Calu3 (cell line): ENCODE results near the gene PDC. TPM values are rescaled to one million over a fixed set of nuclear protein-coding genes. Genes with fewer than 3 reads are reported as not detected.

Source experiments
- BruUV-seq: library from RNA; stranded (reverse); fragments of 400-500 nt; replicated peaks from 2 replicates; lab custom pipeline; 2021; lab: Mats Ljungman, UMichigan
- CTCF ChIA-PET: fragments of 300-600 bp; sonication (Branson Sonifier 250); formaldehyde crosslinking; loops from one replicate; lab custom pipeline; 2022; ENCODE audit warnings: antibody characterized with exemption; lab: Charles Lee
- DNase-seq: peaks from one replicate; pipeline ENCODE4 v3.0.0; 2022
- H3K27ac Mint-ChIP-seq: one replicate; pipeline ENCODE4 v1.8.0; 2022; ENCODE audit warnings: mixed read lengths; ENCODE audit not compliant: unreplicated experiment
- H3K27me3 Mint-ChIP-seq: one replicate; pipeline ENCODE4 v1.8.0; 2022; ENCODE audit warnings: mixed read lengths; ENCODE audit not compliant: unreplicated experiment
- H3K36me3 Mint-ChIP-seq: one replicate; pipeline ENCODE4 v1.8.0; 2022; ENCODE audit warnings: mild to moderate bottlenecking, moderate library complexity, mixed read lengths; ENCODE audit not compliant: insufficient read depth, unreplicated experiment
- H3K4me1 Mint-ChIP-seq: one replicate; pipeline ENCODE4 v1.8.0; 2022; ENCODE audit warnings: mild to moderate bottlenecking, low read depth, mixed read lengths; ENCODE audit not compliant: unreplicated experiment
- H3K4me3 Mint-ChIP-seq: one replicate; pipeline ENCODE4 v1.8.0; 2022; ENCODE audit warnings: mild to moderate bottlenecking, low read depth, moderate library complexity, mixed read lengths; ENCODE audit not compliant: unreplicated experiment
- H3K9me3 Mint-ChIP-seq: one replicate; pipeline ENCODE4 v1.8.0; 2022; ENCODE audit warnings: low read depth, mixed read lengths; ENCODE audit not compliant: unreplicated experiment
- intact Hi-C: fragments of 100-400 bp; cut with micrococcal nuclease; formaldehyde crosslinking; loops from one replicate; pipeline ENCODE4 v1.10.0; 2022; ENCODE audit not compliant: unreplicated experiment
- total RNA-seq: library from RNA; stranded (reverse); gene quantifications from 2 replicates; pipeline ENCODE4 v1.2.3, GENCODE V29; 2022
- TF ChIP-seq, protein P1 (sequence below): fragments of 200-600 bp; IDR thresholded peaks from one replicate; pipeline ENCODE4 v1.8.0; 2022; ENCODE audit warnings: antibody characterized with exemption; ENCODE audit not compliant: unreplicated experiment

The PDC gene
- total RNA-seq, 1 experiment from 2014 or later: not detected

DNA sequence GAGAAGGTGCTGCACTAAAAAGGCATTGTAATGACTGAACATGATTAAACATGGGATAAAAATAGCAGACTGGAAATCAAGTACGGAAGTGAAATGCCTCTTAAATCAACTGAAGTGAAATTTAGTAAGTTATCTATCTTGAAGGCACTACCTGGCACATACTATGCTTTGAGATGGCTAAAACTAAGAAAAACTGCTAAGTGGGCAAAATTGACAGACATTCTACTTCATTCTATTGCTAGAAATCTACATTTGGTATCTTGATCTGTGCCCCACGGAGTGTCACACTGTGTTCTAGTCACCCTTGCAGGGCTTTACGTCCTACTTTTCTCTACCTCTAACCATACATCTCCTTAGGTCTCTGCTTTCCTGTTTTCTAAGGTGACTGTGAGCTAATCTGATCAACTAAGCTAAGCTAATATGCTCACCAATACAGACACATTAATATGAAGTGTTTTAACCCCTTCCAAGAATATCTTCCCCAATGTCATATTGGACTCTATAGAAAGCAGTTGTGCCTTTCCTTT lies 4.1 kb downstream of the PDC start:
- no TSS peak for BruUV-seq

DNA sequence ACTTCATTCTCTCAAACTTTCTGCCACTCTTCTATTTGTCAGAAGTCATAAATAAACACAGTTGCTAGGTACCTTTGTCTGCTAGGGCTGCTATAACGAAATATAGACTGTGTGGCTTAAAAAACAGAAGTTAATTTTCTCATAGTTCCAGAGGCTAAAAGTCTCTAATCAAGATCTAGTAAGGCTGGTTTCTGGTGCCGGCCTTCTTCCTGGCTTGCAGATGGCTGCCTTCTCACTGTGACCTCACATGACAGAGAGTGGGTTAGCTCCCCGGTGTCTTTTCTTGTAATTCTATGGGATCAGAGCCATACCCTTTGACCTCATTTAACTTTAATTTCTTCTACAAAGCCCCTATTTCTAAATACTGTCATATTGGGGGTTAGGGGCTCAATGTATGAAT lies 5.9 kb downstream of the PDC start:
- CTCF ChIA-PET: no interaction called here
- Mint-ChIP-seq H3K27me3 (no peaks in the 10 kb centered on the region), H3K36me3 (no peaks in the 10 kb centered on the region), H3K4me3 (no peak overlapping the region), H3K9me3 (no peaks in the 10 kb centered on the region), H3K27ac (no peak overlapping the region), H3K4me1 (no peaks in the 10 kb centered on the region)
- no peak for DNase-seq
- no TSS peak for BruUV-seq
- TF ChIP-seq, protein P1, sequence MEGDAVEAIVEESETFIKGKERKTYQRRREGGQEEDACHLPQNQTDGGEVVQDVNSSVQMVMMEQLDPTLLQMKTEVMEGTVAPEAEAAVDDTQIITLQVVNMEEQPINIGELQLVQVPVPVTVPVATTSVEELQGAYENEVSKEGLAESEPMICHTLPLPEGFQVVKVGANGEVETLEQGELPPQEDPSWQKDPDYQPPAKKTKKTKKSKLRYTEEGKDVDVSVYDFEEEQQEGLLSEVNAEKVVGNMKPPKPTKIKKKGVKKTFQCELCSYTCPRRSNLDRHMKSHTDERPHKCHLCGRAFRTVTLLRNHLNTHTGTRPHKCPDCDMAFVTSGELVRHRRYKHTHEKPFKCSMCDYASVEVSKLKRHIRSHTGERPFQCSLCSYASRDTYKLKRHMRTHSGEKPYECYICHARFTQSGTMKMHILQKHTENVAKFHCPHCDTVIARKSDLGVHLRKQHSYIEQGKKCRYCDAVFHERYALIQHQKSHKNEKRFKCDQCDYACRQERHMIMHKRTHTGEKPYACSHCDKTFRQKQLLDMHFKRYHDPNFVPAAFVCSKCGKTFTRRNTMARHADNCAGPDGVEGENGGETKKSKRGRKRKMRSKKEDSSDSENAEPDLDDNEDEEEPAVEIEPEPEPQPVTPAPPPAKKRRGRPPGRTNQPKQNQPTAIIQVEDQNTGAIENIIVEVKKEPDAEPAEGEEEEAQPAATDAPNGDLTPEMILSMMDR: no peak
- intact Hi-C loops: no loop called here

More for the DNA sequence above, 4.1 kb downstream of the PDC start:
- Mint-ChIP-seq H3K9me3 (no peaks in the 10 kb centered on the region), H3K36me3 (no peaks in the 10 kb centered on the region), H3K4me3 (no peak overlapping the region), H3K27me3 (no peaks in the 10 kb centered on the region), H3K4me1 (no peaks in the 10 kb centered on the region), H3K27ac (no peak overlapping the region)
- CTCF ChIA-PET: no interaction called here
- DNase-seq: no peak
- intact Hi-C loops: no loop called here
- TF ChIP-seq, protein P1: no peak

DNA sequence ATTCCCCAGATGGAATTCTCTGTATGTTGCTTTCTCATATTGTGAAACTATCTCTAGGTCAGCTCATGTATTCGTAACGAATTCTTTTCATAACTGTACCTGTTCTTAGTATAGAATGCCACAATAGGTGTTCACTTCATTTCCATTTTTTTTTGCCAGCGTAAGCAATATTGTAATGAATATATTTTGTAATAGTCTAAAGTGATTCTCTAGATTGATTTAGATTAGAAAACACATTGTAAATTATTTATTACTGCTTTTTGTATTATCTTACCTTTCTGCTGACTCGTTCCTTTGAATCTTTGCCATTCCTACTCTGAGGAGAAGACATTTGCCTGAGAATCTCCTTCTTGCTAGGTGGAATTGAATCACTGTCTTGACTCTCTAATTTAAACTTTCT lies 14.8 kb downstream of the PDC start:
- Mint-ChIP-seq H3K36me3 (no peaks in the 10 kb centered on the region), H3K9me3 (no peaks in the 10 kb centered on the region), H3K4me3 (no peak overlapping the region), H3K27ac (no peak overlapping the region), H3K4me1 (peaks cover 8% of the 10 kb centered on the region), H3K27me3 (no peaks in the 10 kb centered on the region)
- DNase-seq: no peak
- intact Hi-C loops: no loop called here
- CTCF ChIA-PET: interaction anchor here (0.6 kb wide), 1 partner anchor 22 kb away, joined by 3 read pairs; no protein-coding TSS in a partner anchor
- no TSS peak for BruUV-seq
- TF ChIP-seq, protein P1: no peak

DNA sequence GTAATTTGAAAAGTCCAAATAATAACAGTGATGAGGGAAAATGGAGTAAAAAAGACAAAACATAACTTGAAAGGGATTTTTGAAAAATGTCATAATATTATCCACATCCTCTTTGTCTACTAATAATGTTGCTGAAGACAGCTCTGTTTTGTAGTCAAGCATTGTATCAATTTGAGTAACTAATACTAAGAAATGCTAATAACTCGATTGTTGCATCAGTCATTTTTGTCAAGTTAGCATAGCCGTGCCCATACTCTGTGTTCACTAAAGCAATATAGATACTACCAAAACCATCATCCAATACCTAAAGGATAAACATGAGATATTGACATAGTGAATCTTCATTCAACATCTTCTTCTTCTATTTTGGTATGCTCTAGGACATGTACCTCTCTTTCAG lies 17.3 kb downstream of the PDC start:
- no peaks in the 10 kb centered on the region for H3K27me3 Mint-ChIP-seq
- intact Hi-C loops: no loop called here
- no peaks in the 10 kb centered on the region for H3K36me3 Mint-ChIP-seq
- H3K27ac Mint-ChIP-seq: no peak overlapping the region
- TF ChIP-seq, protein P1: no peak
- CTCF ChIA-PET: interaction anchor here (1.2 kb wide), 1 partner anchor 68 kb away, joined by 3 read pairs; the partner anchor contains the start of gene TPR
- no peak overlapping the region for H3K4me3 Mint-ChIP-seq
- H3K4me1 Mint-ChIP-seq: peaks cover 8% of the 10 kb centered on the region
- no peak for DNase-seq
- no TSS peak for BruUV-seq
- no peaks in the 10 kb centered on the region for H3K9me3 Mint-ChIP-seq
